GM12875 (cell line): ENCODE data around the gene ZFP36L2.

ENCODE experiments used
- H3K4me3 ChIP-seq: one replicate; pipeline ENCODE4 v1.5.1; 2011; ENCODE audit warnings: low read depth, low read length, control low read depth
- TF ChIP-seq, protein P1 (sequence below): IDR thresholded peaks from 2 replicates; pipeline ENCODE4 v1.5.1; 2011; ENCODE audit warnings: low read depth, mild to moderate bottlenecking, control low read depth, inconsistent platforms, low read length, moderate library complexity, borderline replicate concordance; ENCODE audit not compliant: insufficient read depth

ZFP36L2 gene

DNA sequence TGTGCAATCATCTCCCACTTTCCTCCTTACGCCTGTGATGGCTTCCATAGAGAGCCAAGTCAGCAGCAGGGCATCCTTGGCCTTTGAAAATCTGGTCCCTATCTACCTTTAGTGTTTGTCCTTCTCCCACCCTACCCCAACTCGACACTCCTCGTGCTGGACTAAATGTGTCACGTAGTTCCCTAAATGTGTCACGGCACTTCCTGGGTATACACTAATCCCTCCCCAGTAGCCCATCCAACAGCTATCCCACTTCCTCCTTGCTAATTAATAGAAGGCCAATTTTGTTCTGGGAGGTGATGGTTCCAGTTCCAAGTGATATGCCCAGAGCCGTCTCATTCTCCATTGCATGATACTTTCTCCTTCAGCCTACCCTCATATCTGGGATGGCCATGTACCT, 36.5 kb upstream of the ZFP36L2 start:
- TF ChIP-seq, protein P1, sequence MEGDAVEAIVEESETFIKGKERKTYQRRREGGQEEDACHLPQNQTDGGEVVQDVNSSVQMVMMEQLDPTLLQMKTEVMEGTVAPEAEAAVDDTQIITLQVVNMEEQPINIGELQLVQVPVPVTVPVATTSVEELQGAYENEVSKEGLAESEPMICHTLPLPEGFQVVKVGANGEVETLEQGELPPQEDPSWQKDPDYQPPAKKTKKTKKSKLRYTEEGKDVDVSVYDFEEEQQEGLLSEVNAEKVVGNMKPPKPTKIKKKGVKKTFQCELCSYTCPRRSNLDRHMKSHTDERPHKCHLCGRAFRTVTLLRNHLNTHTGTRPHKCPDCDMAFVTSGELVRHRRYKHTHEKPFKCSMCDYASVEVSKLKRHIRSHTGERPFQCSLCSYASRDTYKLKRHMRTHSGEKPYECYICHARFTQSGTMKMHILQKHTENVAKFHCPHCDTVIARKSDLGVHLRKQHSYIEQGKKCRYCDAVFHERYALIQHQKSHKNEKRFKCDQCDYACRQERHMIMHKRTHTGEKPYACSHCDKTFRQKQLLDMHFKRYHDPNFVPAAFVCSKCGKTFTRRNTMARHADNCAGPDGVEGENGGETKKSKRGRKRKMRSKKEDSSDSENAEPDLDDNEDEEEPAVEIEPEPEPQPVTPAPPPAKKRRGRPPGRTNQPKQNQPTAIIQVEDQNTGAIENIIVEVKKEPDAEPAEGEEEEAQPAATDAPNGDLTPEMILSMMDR, result no peak
- H3K4me3 ChIP-seq, result no peak overlapping the region

DNA sequence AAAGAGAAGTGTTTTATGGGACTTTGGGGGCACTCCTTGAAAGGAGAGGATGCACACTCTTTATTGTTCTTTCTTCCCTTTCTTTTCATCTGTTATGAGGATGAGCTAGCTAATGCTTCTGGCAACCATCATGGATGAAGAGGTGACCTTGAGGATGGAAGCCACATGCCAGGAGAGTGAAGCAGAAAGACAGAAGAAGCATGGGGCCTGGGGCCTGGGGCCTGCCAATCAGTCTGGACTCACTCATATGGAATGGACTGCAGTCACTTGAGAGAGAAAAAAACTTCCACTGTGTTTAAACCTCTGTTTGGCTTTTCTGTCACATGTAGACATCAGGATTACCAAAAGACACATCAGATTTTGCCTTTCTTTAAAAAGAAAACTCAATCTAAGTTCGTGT, 35.8 kb upstream of the ZFP36L2 start:
- H3K4me3 ChIP-seq, result no peak overlapping the region
- TF ChIP-seq, protein P1, result no peak

DNA sequence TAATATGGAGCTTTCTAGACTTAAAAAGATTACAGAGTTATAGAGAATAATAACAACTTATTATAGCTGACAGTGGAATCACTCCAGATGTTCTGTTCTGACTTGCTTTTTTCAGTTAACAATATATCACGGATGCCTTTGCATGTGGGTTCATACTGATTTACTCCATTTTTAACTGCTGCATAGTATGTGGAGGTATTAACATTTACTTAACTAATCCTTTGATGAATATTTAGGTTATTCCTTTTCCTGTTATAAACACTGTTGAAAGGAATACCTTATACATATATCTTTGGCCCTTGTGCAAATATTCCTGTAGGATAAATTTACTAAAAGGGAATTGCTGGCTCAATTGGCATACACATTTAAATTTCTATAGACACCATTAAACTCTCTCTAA, 33.1 kb upstream of the ZFP36L2 start:
- H3K4me3 ChIP-seq, result no peak overlapping the region
- TF ChIP-seq, protein P1, result no peak

DNA sequence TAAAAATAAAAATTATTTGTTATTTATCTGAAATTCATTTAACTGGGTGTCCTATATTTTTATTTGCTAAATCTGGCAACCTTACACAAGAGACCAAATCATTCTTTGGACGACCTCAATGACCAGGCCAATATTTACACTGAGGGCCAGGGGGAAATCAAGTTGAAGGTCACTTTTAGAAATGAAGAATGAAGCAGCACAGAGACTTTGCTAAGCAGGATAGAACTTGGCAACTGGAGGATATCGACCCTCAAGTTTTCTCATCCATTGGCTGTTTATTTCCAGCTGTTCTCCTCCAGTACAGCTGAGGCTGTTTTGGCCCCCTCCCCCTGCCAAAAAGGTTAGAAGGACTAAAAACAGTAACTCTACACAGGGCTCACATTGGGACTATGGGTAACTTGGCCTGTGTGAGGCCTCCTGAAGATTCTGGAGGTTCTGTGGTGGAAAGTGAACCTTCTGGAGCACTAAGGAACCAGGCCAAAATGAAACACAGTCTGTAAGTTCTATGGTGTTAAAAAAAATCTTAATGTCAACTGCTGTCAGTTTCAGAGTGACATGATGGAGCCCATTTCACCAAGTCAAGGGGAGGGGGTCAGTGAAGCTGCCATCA, 32.2 kb upstream of the ZFP36L2 start:
- TF ChIP-seq, protein P1, result no peak
- H3K4me3 ChIP-seq, result no peak overlapping the region

DNA sequence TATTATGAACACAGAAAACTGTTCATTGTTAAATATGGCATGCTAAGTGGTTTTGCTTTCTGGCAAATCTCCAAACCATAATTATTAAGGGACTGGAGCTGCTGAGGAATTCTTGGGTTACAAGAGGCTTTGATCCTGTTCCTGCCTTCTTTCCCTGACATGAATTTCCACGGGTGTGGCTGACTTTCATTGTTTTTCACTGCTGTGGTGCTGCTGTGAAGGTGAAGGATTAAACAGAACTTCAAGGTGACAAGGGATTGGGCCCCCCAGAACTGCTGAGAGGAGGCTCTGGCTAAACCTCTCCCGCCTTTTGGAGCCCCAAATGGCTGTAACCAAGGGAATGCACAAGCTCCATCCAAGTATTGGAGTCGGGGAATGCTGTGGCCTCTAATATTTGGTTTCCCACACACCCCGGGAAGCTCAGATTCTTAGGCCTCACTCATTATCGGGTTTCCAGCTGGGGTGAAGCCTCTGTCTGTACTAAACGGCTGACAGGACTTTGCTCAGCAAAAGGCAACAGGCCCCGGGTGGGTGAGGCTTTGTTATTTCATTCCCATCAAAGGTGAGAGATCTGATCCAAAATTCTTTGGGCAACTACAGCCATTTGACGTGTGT, 29.0 kb upstream of the ZFP36L2 start:
- TF ChIP-seq, protein P1, result no peak
- H3K4me3 ChIP-seq, result no peak overlapping the region

DNA sequence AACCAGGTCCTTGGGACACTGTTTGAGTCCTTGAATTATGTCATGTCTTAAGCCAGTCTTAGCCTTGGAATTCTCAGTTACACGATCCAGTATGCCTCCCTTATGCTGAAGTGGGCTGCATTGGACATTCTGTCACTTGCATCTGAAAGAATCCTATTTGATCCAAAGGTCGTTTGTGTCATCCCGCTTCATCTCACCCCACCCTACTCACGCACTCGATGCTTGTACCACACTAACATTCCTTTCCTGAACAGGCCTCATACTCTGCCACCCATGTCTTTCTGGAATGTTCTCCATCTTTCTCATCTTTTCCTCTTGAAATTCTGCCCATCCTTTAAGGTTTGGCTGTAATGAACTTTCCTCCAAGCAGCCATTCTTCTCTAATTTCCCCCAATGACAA, 27.9 kb upstream of the ZFP36L2 start:
- no peak overlapping the region for H3K4me3 ChIP-seq
- TF ChIP-seq, protein P1, result no peak

DNA sequence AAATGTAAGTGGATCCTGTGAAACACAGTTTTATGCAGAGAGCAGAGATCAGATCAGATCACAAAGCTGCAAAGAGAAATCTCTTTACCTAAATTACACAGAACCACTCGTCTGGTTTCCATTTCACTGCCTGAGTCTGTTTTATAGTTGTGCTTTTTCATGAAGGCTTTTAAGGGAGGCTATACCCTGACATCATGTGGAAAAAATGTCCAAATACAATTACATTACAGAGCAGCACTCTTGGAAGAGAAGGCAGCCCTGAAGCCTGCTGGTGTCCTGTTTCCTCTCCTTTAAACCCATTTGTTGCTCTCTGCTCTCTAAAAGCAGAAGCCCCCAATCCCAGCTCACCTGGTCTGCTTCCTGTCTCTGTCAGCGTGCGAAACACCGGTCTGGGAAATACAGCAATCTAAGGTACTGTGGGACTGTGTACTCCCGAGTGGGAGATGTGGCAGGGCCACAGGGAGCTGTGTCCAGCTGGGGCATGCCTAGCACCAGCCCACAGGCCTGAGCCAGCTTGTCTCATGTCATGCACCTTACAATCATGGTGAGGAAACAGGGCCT, 24.8 kb upstream of the ZFP36L2 start:
- no peak overlapping the region for H3K4me3 ChIP-seq
- TF ChIP-seq, protein P1, result no peak
